GM12878 (cell line): Measurements from ENCODE around the gene PRSS12. TPM values are rescaled to one million over a fixed set of nuclear protein-coding genes. Genes with fewer than 3 reads are reported as not detected.

Source experiments
- ATAC-seq: fragments of 200-7000 bp; cut with Tn5 transposase; 3 replicates; pipeline ENCODE4 v1.9.1; 2020; ENCODE audit warnings: mild to moderate bottlenecking, moderate library complexity
- BruUV-seq: library from RNA; stranded (reverse); fragments of 400-500 nt; replicated peaks from 2 replicates; lab custom pipeline; 2021; lab: Mats Ljungman, UMichigan
- CTCF ChIA-PET: fragments of 300-600 bp; sonication (Branson Sonifier 250); formaldehyde crosslinking; extraction: SDS; loops from one replicate; lab custom pipeline; 2021; ENCODE audit warnings: inconsistent platforms; lab: Yijun Ruan, JAX
- POLR2A ChIA-PET: fragments of 350-600 bp; formaldehyde crosslinking; extraction: SDS; loops from one replicate; lab custom pipeline; 2021; ENCODE audit warnings: inconsistent platforms; lab: Charles Lee
- RAD21 ChIA-PET: fragments of 300-600 bp; sonication (Branson Sonifier 250); formaldehyde crosslinking; loops from one replicate; lab custom pipeline; 2023; ENCODE audit warnings: antibody characterized with exemption; ENCODE audit not compliant: unreplicated experiment; lab: Charles Lee
- SMC1A ChIA-PET: fragments of 300-600 bp; sonication (Branson Sonifier 250); formaldehyde crosslinking; loops from one replicate; lab custom pipeline; 2023; ENCODE audit not compliant: unreplicated experiment, uncharacterized antibody; lab: Charles Lee
- DNase-seq: peaks from one replicate; pipeline ENCODE4 v3.0.0-alpha.2; 2011; ENCODE audit warnings: low read depth, low spot score
- FAIRE-seq: peaks from 3 replicates; lab custom pipeline; 2011; peaks lifted over from hg19 to GRCh38; lab: Jason Lieb, UNC
- H2AFZ ChIP-seq: 2 replicates; pipeline ENCODE4 v1.6.0; 2011; ENCODE audit warnings: low read depth, low read length, control low read depth; ENCODE audit not compliant: control insufficient read depth
- H3K27ac ChIP-seq: 2 replicates; pipeline ENCODE4 v1.5.1; 2011; ENCODE audit warnings: control low read depth; ENCODE audit not compliant: control insufficient read depth, insufficient read depth
- H3K27me3 ChIP-seq, 2 experiments: replicated peaks in 1 of 2; 2 replicates each; pipeline versions ENCODE4 v1.6.0 to v1.6.1; 2011; ENCODE audit warnings: low read length in 1 of 2; ENCODE audit not compliant: control insufficient read depth in 2 of 2, insufficient read depth in 2 of 2
- H3K36me3 ChIP-seq, 2 experiments: 2 replicates each; pipeline ENCODE4 v1.5.1; 2011; ENCODE audit warnings: low read length in 1 of 2; ENCODE audit not compliant: control insufficient read depth in 2 of 2, insufficient read depth in 2 of 2
- H3K4me1 ChIP-seq: 2 replicates; pipeline ENCODE4 v1.6.1; 2011; ENCODE audit warnings: mild to moderate bottlenecking, low read length, moderate library complexity, mixed read lengths; ENCODE audit not compliant: control insufficient read depth, insufficient read depth
- H3K4me2 ChIP-seq: 2 replicates; pipeline ENCODE4 v1.6.0; 2011; ENCODE audit warnings: control low read depth; ENCODE audit not compliant: control insufficient read depth, insufficient read depth
- H3K4me3 ChIP-seq: fragments of 200-600 bp; sonication (generic); 2 replicates; pipeline ENCODE4 v1.5.1; 2016
- H3K79me2 ChIP-seq: 2 replicates; pipeline ENCODE4 v1.6.0; 2011; ENCODE audit warnings: low read length; ENCODE audit not compliant: control insufficient read depth, insufficient read depth
- H3K9ac ChIP-seq: 2 replicates; pipeline ENCODE4 v1.8.0; 2011; ENCODE audit warnings: low read length, control low read depth, mixed read lengths; ENCODE audit not compliant: control insufficient read depth, insufficient read depth
- H3K9me3 ChIP-seq: replicated peaks from 3 replicates; pipeline ENCODE4 v1.5.1; 2011; ENCODE audit warnings: mild to moderate bottlenecking, low read length; ENCODE audit not compliant: control insufficient read depth, insufficient read depth
- H4K20me1 ChIP-seq: 2 replicates; pipeline ENCODE4 v1.6.0; 2011; ENCODE audit not compliant: control insufficient read depth, insufficient read depth
- E2F4 ChIP-seq: IDR thresholded peaks from 2 replicates; pipeline ENCODE4 v1.6.1; 2012; ENCODE audit warnings: low read depth, low read length, improper control_type of control experiment
- ELK1 ChIP-seq: IDR thresholded peaks from 2 replicates; pipeline ENCODE4 v1.6.1; 2012; ENCODE audit warnings: low read depth, low read length, improper control_type of control experiment
- EZH2 ChIP-seq: IDR thresholded peaks from 2 replicates; pipeline ENCODE4 v1.6.1; 2012; ENCODE audit warnings: low read depth, mild to moderate bottlenecking, control low read depth, inconsistent platforms, low read length, borderline replicate concordance; ENCODE audit not compliant: control insufficient read depth
- IKZF2 ChIP-seq, 2 experiments: fragments of 450-650 bp; IDR thresholded peaks; 2 replicates each; pipeline ENCODE4 v1.6.1; 2017; ENCODE audit warnings: mild to moderate bottlenecking in 2 of 2, moderate library complexity in 2 of 2
- MLLT1 ChIP-seq: fragments of 450-650 bp; IDR thresholded peaks from 2 replicates; pipeline ENCODE4 v1.6.1; 2016; ENCODE audit warnings: mild to moderate bottlenecking
- MYB ChIP-seq: fragments of 150-350 bp; IDR thresholded peaks from 2 replicates; pipeline ENCODE4 v1.6.1; 2014; ENCODE audit warnings: mild to moderate bottlenecking, low read depth, low read length, borderline replicate concordance
- PAX5 ChIP-seq: IDR thresholded peaks from 2 replicates; pipeline ENCODE4 v1.6.1; 2011; ENCODE audit warnings: low read depth, low read length, borderline replicate concordance
- RAD21 ChIP-seq: IDR thresholded peaks from 2 replicates; pipeline ENCODE4 v1.6.1; 2011; ENCODE audit warnings: mild to moderate bottlenecking, low read depth, low read length, moderate library complexity; ENCODE audit not compliant: insufficient read depth
- RFX5 ChIP-seq: IDR thresholded peaks from 2 replicates; pipeline ENCODE4 v1.6.1; 2011; ENCODE audit warnings: low read depth, low read length, improper control_type of control experiment
- SIN3A ChIP-seq: IDR thresholded peaks from 2 replicates; pipeline ENCODE4 v1.6.1; 2012; ENCODE audit warnings: low read depth, low read length, improper control_type of control experiment
- SIX5 ChIP-seq: IDR thresholded peaks from 2 replicates; pipeline ENCODE4 v1.6.1; 2011; ENCODE audit warnings: mild to moderate bottlenecking, low read depth, low read length, moderate library complexity; ENCODE audit not compliant: severe bottlenecking
- SPI1 ChIP-seq: IDR thresholded peaks from 2 replicates; pipeline ENCODE4 v1.6.1; 2011; ENCODE audit warnings: low read depth, mild to moderate bottlenecking, low read length, moderate library complexity, borderline replicate concordance; ENCODE audit not compliant: insufficient read depth
- SREBF1 ChIP-seq: IDR thresholded peaks from 2 replicates; pipeline ENCODE4 v1.6.1; 2012; ENCODE audit warnings: mild to moderate bottlenecking, low read length
- TAF1 ChIP-seq: IDR thresholded peaks from 2 replicates; pipeline ENCODE4 v1.6.1; 2011; ENCODE audit warnings: mild to moderate bottlenecking, low read depth, low read length, borderline replicate concordance
- ZBTB4 ChIP-seq: fragments of 450-650 bp; formaldehyde crosslinking; IDR thresholded peaks from 2 replicates; pipeline ENCODE4 v1.4.0; 2022; ENCODE audit warnings: mild to moderate bottlenecking, moderate library complexity
- ZNF207 ChIP-seq: fragments of 450-650 bp; IDR thresholded peaks from 2 replicates; pipeline ENCODE4 v1.6.1; 2014; ENCODE audit warnings: antibody characterized with exemption, mild to moderate bottlenecking, borderline replicate concordance
- WGBS: methylation state at CpG from one replicate; pipeline ENCODE4 v1.1.6; 2016; ENCODE audit warnings: low lambda C conversion rate; ENCODE audit not compliant: insufficient replicate concordance, insufficient coverage; ENCODE audit errors: missing lambda C conversion rate; 5-methylcytosine and 5-hydroxymethylcytosine counted together
- in situ Hi-C: fragments of 300-500 bp; cut with MboI; formaldehyde crosslinking; loops from 9 replicates; pipeline ENCODE4 v1.14.3; 2018; ENCODE audit warnings: mixed read lengths
- intact Hi-C: fragments of 100-400 bp; cut with micrococcal nuclease; formaldehyde crosslinking; loops from one replicate; pipeline ENCODE4 v1.14.2; 2022; ENCODE audit not compliant: unreplicated experiment
- polyA plus RNA-seq, 11 experiments: library from polyadenylated mRNA; depleted of rRNA in 4 of 11; unstranded in 6 of 11; stranded (reverse) in 5 of 11; fragments of >200 nt; fragmentation: Nextera tagmentation in 4 of 11; fragmentation: Illumina TruSeq in 1 of 11; extraction: Ambion mirVana in 4 of 11; extraction: Trizol in 1 of 11; gene quantifications; 1 replicate in 1 of 11; 2 replicates in 10 of 11; pipeline versions ENCODE4 v1.2.1 to v1.2.3, GENCODE V29; 2011 to 2016; ENCODE audit warnings: inconsistent platforms in 2 of 11, missing spikeins in 2 of 11, low read depth in 1 of 11
- total RNA-seq, 4 experiments: library from RNA; depleted of rRNA in 3 of 4; stranded (reverse); fragments of >200 nt in 3 of 4; fragmentation: Illumina TruSeq in 1 of 4; extraction: Trizol in 1 of 4; gene quantifications; 2 replicates each; pipeline versions ENCODE4 v1.2.1 to v1.2.3, GENCODE V29; 2013 to 2021

Gene PRSS12
- total and polyA plus RNA-seq, 10 of the 15 experiments (the other 5 are each of a cell fraction or from before 2014, with no cell fraction given) = 0.04 to 0.34 (median 0.11) TPM; not detected in 2

- TF ChIP-seq SREBF1 (no peak), SIN3A (no peak), MYB (no peak), ZBTB4 (CRISPR knock-in tag) (no peak), ELK1 (no peak), EZH2 (no peak), TAF1 (no peak), ZNF207 (no peak), PAX5 (no peak), MLLT1 (peak; percentile 69; the same call in 1 of the 2 replicates), E2F4 (no peak), SIX5 (no peak), RAD21 (no peak), RFX5 (no peak), IKZF2 (IDR thresholded peaks at IDR 0.05) (no peak), SPI1 (peak; percentile 20; the same call in 1 of the 2 replicates)
- intact Hi-C loops = no loop called here
- H4K20me1 ChIP-seq = no peaks in the 10 kb centered on the region
- H3K36me3 ChIP-seq = peaks cover 0 to 5% of the 10 kb centered on the region in 2 experiments; a peak in 2 of 4 replicates
- H3K79me2 ChIP-seq = peaks cover 27% of the 10 kb centered on the region
- no peak overlapping the region for H2AFZ ChIP-seq
- ATAC-seq (no peak), DNase-seq (no peak), FAIRE-seq (no peak)
- ChIA-PET CTCF (no interaction called here), RAD21 (no interaction called here), POLR2A (no interaction called here), SMC1A (no interaction called here)
- H3K27ac ChIP-seq = peak overlapping the region; percentile 80
- peak overlapping the region; percentile 77; the same call in 1 of the 2 replicates for H3K9ac ChIP-seq
- H3K4me1 ChIP-seq = peaks cover 4% of the 10 kb centered on the region; the same call in 1 of the 2 replicates
- in situ Hi-C loops = no loop called here
- no peaks in the 10 kb centered on the region for H3K9me3 ChIP-seq
- peak overlapping the region; percentile 57; the same call in 1 of the 2 replicates for H3K4me3 ChIP-seq
- 90% methylated on average over 4 of the region's 4 CpGs for WGBS
- H3K4me2 ChIP-seq = peak overlapping the region; percentile 76
- no peaks in the 10 kb centered on the region for H3K27me3 ChIP-seq
- no TSS peak for BruUV-seq
Measured at GRCh38 chr4:118277243-118277642, 75.6 kb downstream of the PRSS12 start.
